GM21367 (cell line): ENCODE data around the gene CTSO.
"Not testable (repeated sequence)": the region's sequence is repeated elsewhere in the genome, so short reads cannot be mapped to it uniquely, and the experiment has no call there.

Experiments used
- ATAC-seq: cut with Tn5 transposase; IDR thresholded peaks from one replicate; pipeline ENCODE4 v1.9.1; 2021; ENCODE audit not compliant: unreplicated experiment

Gene CTSO

DNA sequence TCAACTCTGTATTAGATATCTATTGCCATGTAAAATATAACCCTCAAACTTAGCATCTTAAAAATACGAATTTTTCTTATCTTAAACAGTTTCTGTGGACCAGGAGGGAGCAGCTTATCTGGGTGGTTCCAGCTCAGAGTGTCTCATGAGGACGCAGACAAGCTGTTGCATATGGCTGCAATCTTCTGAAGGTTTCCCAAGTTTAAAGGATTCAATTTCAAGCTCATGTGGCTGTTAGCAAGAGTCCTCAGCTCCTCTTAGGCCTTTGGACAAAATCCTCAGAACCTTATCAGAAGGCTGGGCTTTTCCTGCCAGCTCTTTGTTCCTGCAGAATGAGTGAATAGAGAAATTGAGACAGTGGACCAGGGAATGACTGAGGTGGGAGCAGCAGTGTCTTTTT is 2.8 kb upstream of the CTSO start:
- no peak for ATAC-seq

DNA sequence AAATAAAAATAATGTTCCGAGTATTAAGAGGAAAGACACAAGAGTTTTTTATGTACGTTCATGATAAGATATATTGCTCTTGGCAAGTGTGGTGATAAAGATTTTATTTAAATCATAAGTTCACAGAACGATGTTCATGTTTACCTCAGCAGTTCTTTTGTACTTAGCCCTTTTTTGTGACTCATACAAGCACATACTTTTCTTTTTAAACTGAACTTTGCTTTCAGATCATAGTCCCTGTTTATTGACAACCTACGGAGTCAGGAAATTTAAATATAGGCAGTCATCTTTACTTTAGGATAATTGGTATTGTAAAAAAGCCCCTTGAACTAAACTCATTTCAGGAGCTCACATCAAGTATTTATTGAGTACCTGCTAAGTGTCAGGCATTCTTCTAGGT is 1.3 kb upstream of the CTSO start:
- ATAC-seq: no peak

DNA sequence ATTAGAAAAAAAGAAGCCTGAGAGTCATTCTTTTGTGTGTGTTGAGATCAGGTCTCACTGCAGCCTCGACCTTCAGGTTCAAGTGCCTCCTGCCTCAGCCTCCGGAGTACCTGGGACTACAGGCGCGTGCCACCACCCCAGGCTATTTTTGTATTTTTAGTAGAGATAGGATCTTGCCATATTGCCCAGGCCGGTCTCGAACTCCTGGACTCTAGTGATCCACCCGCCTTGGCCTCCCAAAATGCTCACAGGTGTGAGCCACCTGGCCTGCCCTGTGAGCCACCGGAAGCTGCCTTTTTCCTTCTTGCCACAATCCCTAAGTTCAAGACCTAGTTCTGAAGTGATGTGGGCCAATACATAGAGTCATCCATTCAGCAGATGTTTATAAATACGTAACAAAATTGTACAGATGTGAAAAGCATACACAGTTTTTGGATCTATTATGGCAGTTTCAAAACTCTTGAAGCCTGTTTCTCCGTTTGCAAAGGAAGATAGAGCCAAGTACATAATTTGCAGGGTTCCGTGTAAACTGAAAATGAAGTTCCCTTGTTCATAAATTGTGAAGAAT is 536 bp upstream of the CTSO start:
- ATAC-seq: no peak

DNA sequence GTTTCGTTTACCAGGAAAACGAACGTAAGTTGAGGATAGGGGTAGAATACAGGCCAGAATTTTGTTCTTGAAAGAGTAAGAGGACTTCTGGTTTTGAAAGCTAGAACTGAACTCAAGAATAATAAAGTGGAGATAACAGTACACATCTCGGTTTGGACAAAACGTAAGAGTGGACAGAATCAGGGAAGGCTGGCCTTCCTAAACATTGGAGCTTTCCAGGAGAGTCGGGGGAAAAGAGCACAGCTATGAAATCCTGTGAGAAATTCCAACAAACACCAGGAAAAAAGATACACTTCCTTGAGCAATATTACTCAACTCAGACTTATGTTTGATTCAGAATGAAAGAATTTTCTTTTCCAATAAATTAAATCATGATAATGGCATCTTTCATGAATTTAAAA is 1.2 kb downstream of the CTSO start:
- no peak for ATAC-seq

DNA sequence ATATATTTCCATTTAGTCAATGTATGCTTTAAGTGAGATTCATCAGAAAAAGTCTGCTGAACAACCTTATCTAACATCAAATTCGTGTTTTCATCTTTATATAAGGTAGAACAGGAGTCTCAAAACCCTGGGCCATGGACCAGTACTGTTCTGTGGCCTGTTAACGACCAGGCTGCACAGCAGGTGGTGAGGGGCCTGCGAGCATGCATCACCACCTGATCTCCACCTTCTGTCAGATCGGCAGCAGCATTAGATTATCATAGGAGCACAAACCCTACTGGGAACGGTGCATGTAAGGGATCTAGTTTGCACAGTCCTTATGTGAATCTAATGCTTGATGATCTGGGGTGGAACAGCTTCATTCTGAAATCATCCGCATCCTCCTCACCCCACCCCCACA is 3.2 kb downstream of the CTSO start:
- ATAC-seq: no peak

DNA sequence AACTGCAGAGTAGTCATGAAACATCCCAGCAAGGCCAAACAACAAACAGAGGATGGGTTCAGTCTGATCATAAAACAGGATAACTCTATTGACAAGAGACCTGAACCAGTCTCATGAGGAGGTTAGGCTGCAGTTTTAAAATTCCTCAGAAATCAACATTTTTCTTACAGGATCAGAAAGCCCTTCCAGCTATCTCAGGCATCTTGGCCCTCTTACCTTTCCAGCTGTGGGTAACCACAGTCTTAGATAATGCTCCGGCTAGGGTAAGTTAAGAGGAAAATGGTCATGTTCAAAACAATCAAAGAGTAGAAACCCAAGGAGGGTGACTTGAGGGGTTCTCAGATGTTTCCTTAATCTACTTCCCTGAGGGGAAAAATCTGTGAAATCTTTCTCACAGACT is 5.1 kb downstream of the CTSO start:
- no peak for ATAC-seq

DNA sequence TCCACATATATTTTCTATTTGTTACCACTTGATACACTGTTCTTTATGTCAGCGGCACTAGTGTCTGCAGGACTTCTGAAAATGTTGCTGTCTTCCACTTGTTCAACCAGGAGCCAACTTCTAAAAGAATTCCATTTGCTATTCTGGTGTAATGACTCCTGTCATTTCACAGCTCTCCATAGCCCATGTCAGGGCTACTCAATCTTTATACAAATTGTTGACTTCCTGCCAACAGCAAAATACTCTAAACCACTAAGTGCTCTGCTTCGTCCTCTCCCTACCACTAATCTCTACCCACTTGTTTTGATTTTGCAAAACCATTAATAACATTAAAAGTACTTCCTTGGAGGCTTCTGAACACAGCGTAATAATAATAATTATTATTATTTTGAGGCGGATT is 7.2 kb downstream of the CTSO start:
- ATAC-seq: no peak

DNA sequence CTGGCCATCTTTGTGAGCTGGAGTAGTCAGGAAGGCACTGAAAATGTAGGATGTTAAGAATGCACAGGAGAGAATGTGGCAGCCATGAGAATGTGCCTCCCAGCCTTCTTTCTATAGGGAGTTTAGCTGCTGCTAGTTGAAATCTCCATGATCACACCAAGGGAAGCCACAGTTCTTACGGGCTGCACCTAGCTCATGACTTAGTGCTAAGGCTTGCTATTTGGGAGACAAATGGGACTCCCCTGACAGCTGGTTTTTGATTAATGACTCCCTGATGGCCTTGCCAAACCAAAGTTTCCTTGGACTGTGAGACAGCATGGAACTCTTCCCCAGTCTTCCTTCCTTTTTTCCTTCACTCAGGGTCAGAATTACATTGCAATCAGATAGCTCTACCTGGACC is 9.2 kb downstream of the CTSO start:
- no peak for ATAC-seq

DNA sequence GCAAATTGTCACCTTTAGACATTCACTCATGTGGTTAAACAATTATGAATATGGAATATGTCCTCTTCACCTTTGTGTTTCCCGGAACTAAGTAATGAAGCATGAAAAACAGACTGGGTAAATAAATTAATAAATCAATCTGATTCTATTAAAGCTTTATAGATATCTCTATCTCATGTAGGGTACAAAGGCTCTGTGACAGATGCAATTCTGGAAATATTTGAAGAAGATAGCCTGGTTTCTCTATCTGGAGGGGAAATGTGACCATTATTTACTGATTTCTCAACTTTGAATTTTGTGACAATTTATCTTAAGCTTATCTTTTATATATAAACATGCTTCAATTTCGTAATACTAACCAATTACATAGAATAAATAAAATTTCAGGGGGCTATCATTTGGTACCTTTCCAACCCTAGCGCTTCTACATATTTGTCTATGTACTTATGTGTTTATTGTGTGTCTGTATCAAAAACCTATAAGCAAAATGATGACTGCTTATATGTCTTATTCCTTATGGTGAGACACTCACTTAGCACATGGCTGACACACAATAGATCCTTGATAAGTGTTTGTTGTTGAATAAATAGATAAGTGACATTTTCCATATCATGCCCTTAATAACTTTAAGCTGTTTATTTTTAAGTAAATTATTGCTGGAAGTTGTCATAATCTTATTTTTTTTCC is 9.9 kb downstream of the CTSO start:
- ATAC-seq: no peak

DNA sequence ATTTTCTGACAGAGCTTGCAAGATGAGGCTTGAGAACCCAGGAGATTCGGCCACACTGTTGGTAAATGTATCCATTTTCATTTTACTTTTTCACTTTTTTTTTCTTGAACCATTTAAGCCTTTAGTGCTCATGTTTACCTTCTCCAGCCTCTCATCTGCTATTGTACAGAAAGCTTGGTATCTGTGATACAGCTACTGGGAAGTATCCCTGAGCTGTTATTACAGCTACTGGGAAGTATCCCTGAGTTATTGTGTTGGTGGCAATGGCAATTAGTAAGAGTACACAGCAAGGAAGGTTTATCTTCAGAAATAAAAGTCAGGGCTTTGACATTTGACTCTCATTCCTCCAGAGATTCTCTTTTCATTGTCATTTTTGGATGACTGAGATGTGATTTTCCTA is 11.8 kb downstream of the CTSO start:
- ATAC-seq: no peak

DNA sequence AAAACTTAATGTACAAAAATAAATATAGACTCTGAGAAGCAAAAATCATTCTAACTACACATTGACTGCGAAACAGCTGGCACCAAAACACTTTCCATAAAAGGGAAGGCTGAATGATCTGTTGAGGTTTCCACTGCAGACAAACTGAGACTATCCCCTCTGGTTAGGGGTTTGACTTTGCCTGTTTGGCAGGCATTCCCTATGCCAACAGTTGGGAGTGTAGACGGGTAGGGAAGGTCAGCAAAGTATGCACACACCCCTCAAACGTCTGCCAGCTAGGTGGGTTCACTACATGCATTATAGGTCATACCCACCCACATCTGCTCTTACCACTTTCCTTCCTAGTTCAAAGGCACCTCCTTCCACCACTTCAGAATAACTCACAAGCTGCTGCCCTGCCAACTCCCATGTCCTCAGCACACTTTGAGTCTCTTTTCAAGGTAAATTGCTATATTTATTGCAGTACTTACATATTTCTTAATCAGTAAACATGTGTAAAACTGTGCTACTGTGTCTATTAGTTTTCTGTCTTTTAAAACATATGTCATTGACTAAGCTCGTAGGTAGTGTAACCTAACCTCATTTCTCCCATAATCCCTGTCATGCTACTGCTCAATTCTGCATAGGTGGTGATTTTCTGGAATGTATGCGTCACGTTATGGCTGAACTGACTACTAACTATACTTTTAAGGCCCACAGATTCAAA is 12.4 kb downstream of the CTSO start:
- no peak for ATAC-seq

DNA sequence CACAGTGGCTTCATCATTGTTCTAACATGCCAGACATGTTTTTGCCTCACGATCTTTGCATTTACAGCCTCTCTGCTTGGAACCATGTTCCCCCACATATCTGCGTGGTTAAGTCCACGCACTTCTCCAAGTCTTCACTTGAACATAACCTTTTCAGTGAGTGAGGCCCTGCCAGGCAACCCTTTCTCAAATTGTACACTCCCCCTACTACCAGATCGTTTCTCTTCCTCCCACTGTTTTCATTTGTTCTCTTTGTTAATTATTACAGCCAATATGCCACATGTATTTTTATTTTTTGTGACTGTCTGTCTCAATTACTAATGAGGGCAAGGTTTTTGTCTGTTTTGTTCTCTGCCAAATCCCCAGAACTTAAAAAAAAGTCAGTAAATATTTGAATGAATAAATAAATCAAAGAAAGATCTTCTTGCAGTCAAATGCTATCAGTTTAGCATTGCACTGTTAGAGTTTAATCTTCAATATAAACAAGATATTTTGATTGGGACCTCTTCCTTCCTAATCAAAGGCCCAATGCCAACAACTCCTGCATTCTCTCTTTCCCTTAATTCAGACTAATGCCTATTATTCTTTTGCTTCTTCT is 18.2 kb downstream of the CTSO start:
- ATAC-seq: no peak

DNA sequence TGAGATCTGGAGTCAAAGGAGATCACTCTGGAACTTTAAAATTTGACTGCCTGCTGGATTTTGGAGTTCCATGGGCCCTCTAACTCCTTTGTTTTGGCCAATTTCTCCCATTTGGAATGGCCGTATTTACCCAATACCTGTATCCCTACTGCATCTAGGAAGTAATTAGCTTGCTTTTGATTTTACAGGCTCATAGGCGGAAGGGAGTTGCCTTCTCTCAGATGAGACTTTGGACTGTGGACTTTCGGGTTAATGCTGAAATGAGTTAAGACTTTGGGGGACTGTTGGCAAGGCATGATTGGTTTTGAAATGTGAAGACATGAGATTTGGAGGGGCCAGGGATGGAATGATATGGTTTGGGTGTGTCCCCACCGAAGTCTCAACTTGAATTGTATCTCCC is 19.0 kb downstream of the CTSO start:
- not testable (repeated sequence) for ATAC-seq

DNA sequence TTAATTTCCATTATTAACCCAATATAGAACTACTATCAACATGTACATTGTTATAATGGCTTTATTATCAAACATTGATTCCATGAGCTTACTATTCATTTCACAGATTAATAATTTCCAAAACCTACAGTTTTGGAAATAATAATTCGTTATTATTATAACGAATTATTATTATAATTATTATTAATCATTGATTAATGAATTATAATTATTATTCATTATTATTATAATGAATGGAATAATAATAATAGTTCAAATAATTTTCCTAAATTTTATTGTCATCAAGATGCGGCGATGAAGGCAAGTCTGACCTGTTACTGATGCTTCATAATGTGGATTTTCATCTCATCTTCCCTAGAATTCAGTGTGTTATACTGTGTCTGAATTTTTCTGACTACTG is 22.0 kb downstream of the CTSO start:
- ATAC-seq: no peak

DNA sequence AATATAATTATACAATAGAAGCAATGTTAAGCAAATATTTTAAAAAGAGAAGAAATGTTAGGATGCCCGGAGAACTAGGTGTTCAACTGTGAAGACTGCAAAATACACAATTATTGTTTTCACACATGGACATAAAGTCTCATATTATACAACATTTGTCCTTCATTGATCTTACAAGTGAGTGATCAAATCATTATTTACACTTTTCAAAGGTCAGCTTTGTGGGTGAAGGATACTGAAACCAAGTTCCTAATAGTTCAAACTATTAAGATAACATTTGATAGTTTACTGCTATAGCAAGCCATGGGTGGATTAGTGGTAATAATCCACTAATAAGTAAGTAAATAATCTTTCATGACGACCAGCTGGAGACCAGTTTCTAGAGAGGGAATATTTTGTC is 23.3 kb downstream of the CTSO start:
- no peak for ATAC-seq

DNA sequence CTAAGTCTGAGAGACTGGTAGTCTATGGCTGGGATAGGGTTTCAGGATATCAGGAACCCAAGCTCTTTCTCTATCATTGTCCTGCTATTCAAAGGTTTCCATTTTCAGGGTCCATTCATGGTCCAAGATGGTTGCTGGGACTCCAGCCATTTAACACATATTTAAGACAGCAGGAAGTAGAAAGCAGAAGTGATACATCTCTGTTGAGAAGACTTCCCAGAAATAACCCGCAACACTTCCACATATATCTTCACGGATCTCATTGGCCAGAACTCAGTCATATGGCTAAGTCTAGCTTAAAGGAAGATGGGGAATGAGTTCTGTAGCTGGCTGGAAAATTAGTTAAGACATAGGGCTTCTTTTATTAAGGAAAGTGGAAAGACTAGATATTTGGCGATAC is 23.8 kb downstream of the CTSO start:
- ATAC-seq: no peak

DNA sequence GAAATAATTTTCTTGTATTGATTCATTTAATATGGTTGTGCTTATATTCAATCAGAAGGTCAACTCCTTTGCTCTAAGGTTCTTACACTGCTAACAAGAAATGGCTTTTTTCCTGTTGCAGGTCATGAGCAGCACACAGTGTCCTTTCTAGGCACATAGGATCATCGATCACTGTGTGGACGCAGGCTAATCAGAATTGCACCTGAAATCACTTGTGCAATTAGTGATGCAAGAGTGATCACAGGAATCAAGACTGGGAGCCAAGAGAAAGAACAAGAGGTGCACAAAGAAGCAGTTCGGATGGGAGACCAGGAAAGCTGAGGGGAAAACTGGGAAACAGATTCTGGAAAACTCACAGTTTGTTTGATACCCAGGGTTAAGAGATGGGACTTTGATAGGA is 29.0 kb downstream of the CTSO start:
- no peak for ATAC-seq

DNA sequence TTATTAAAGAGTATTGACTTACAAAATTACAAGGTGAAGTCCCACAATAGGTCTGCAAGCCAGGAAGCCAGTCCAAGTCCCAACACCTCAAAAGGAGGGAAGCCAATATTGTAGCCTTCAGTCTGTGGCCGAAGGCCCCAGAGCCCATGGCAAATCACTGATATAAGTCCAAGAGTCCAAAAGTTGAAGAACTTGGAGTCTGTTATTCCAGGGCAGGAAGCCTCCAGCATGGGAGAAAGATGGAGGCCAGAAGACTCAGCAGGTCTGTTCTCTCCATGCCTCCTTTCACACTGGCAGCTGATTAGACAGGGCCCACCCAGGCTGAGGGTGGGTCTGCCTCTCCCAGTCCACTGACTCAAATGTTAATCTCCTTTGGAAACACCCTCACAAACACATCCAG is 32.1 kb downstream of the CTSO start:
- ATAC-seq: no peak

DNA sequence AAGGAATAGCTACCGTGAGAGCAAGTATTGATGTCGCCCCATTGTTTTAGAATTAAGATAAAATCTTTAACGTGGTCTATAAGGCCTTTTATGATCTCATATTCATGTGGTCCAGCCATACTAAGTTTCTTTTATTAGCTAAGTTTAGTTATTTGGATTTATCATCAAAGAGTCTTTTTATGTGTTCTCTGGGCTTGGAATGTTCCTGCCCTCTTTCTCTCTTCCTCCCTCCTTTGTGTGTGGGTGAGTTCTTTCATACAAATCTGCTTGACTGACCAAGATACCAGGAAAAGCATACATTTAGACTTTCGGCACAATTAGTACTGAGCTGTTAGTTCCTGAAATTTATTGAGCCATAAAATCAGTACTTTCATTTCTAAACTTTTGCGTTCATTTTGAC is 38.9 kb downstream of the CTSO start:
- ATAC-seq: no peak

DNA sequence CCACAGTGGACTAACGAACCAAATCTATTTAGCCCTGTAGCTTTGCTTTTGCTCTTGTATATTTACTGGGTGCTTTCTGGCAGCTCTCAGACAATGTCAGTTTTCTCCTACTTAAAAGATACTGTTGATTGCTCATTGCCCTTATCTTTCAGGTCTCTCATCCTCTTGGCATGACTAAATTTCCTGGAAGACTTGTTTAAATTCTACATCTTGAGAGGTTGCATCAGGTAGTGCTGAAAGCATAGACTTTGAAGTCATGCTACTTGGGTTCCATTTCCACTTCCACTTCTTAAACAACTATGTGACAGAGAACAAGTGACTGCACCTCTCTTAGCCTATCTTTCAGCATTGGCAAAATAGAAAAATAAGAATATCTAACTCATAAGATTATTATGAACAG is 41.8 kb downstream of the CTSO start:
- ATAC-seq: no peak

DNA sequence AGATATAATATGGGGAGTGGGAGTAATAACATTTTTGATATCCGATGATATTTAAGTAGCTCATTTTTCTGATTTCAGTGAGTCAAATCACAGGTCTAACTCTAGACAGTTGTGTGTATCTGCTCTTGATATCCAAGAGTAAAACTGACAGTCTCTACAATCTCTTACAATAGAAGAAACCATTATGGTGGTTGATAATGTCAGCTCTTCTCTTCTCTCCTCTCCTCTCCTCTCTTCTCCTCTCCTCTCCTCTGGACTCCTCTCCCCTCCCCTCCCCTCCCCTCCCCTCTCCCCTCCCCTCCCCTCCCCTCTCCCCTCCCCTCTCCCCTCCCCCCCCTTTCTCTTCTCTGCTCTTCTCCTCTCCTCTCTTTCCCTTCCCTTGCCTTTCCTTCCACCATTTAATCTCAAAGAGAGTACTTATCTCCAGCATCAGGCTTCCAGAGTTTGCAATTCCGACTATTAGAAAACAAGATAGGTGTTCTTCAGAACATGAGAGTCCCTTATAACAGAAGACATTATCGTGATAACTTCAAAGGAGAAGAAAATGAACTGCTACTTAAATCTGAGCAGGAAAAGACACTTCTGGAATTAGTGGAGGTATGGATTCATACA is 43.9 kb downstream of the CTSO start:
- ATAC-seq: no peak
